T-helper 9 cell (primary cell): ENCODE data around the gene PLXNA4.

Source experiments
- DNase-seq: peaks from one replicate; pipeline ENCODE4 v3.0.0-alpha.2; 2020

Gene PLXNA4

DNA sequence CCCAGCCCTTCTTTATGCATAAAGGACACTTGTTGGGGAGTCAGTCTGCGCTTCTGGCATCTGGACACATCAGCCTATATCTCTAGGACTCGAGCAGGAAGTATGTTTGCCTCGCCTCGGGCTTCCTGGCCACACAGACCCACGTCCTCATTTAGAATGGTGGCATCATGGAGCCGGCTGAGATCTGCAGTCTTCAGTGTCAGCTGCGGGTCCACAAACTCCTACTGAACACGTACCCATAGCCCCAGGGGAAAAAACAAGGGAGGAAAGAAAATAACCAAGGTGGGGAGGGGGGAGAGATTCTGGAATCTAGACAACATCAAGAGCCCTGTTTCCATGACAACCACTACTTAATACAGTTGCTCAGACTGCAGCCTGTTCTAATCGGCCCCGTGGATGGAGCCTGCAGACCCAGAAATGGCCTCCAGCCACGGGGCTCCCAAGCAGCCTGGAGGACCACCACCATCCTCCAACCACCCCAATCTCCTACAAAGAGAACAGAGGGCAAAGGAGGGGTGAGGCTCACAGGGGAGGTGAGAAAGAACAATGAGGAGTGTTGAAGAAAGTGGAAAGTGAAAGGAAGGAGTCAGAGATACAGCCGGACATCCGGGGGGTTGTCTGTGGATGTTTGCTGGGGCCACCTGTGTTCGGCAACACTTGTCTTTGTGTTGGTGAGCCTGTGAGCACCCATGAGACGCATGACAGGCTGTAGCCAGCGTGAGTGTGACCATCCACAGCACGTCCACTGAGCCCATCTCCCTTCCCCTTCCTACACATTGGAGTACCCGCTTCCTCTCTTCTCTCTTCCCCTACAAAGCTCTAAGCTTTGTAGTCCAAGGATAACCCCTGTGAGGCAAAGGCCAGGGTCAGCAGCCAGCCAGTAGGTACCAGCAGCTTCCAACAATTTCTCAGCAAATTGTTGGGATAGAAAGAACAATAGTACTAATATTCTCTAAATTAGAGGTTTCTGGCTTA lies 141.0 kb downstream of the PLXNA4 start:
- DNase-seq, result no peak

DNA sequence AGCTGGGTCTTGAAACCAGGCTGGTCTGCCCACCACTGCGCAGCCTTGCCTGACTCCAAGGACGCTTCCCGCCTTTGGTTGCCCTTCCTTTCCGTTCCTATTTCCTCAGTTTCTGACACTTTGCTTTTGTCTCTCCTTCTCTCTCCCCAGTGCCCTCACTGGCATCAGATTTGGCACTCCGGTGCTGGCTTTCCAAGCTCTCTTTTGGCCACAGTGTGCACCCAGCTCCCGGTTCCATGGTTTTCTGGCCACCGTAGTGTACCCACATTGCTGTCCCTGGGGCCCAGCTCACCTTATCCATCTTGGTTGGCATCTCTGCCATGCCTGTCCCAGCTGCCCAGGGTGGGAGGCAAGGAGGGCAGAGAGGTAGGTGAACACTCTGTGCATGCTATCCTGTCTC lies 142.2 kb downstream of the PLXNA4 start:
- no peak for DNase-seq

DNA sequence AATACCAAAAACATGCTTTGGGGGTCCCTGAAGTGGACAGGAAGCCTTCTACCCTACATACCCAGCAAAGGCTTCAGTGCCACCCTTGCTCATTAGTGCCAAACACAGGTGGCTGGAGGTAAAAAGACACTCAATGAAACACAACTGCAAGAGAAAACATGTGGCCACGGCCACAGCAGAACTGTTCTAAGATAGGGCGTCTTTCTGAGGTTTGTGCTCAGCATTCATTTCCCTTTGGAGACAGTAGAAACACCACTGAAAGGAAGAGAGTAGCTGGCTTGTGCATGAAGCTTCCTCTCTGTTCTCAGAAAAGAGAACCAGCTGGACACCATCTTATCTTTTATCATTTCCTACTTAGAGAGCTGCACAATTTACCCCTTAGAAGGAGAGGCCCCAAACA lies 143.0 kb downstream of the PLXNA4 start:
- no peak for DNase-seq

DNA sequence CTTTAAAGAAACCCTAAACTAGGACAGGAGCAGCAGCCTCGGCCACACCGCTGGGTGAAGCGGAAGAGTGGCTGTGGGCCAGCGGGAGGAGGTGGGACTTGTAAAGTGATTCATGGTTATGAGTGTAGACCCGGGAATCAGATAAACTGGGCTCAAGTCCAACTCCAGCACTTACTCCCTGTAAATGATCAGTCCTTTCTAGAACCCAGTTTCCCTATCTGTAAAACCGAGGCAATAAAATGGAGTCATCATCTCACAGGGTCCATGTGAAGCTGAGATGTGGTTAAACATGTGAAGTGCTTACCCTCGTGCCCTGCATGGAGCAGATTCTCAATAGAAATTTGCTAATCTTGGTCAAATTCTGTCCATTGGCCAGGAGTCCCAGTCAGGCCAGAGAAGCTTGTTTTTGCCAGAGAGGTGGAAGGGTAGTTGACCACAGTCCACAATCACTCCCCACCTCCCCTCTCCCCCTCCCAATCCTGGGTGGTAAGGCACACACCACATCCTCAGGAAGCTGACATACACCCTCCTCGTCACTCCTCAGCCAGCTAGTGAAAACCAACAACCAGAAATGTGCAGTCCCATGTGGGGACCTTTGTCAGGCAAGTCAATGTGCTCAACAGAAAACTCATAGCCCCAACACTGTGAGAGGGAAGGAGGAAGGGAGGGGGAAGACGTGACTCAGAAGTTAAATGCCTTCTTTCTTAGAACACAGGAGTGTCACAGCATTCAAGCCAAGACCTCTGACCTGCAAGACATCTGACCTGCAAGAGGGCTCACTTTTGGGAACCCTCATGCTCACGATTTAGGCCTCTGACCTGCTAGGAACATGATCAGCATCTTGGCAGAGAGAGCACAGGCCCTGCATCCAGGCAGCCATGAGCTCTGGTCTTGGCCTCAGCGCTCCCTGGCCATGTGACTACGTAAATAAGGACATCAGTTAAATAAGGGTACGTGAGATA lies 145.1 kb downstream of the PLXNA4 start:
- DNase-seq, result peak; percentile 26

DNA sequence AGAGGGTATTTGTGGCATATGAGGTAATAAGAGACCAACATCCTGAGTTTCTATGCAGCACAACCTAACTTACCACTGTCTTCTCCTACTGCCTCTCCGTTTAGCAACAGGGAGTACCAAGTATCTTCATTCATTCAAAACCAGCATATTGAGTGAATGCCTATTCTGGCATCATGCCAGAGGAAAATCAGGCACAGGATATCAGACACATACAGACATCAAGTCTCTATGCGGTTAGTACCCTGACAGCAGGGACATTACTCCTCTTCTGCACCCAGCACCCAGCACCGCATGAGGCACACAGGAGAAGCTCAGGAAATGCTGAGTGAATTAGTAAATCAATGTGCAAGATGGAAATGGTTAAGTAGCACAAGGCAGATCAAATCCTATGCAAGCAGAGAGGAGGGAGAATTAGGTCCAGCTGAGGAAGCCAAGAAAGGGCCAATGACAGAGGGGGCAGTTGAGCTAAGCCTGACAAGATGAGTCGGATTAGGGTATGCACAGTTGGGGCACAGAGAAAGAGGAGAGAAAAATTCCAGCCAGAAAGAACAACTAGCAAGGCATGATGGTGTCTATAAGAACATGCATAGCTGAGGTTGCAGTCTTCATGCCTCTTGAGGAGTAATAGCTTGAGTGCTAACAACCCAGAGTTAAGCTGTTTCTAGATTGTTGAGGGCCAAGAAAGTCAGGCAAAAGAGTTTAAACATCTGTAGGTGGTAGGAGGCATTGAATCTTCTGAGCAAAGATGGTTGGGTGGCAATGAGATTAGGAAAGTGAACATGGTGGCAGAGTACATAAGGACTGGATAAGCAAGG lies 146.0 kb downstream of the PLXNA4 start:
- DNase-seq, result no peak

DNA sequence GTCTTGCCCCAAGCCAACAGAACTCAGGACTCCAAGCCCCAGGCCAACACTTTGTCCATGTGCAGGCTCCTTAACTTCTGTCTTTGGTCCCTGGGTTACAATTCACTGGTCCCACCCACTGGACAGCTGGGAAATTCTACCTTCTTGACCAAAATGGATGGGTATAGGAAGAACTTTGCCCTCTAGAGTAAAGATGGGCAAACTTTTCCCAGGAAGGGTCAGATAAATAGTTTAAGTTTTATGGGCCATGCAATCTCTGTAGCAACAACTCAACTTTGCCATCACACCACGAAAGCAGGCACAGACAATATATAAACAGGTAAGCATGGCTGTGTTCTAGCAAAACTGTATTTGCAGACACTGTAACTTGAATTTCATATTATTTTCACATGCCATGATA lies 147.1 kb downstream of the PLXNA4 start:
- no peak for DNase-seq

DNA sequence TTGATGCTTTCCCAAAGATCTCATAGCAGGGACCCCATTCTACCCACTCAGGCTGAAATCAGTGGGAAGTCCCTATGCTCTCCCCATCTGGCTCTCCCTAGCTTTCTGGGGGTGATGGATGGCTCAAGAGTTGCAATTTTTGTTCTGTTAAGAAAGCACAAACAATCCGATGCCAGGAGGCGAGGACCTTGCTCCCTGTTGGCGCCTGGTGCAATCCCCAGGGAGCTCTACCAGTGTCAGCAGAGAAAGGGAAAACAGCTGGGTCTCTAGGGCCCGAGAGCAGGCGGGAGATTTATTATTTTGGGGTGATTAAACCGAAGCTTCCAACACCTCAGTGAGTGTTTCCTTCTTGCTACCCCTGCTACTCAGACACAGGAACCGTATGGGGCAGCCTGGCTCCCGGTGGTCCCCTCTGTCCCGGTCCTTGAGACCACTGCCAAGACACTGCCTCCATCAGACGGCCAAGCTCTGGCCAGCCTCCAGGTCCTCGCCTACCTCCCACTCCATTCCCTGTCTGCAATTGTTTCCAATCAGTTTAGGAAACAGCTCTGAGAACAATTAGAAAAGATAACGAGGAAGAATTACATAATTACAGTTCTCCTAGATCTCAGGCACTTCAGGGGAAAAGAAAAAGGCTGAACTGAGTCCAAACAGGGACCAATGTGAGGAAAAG lies 147.9 kb downstream of the PLXNA4 start:
- no peak for DNase-seq

DNA sequence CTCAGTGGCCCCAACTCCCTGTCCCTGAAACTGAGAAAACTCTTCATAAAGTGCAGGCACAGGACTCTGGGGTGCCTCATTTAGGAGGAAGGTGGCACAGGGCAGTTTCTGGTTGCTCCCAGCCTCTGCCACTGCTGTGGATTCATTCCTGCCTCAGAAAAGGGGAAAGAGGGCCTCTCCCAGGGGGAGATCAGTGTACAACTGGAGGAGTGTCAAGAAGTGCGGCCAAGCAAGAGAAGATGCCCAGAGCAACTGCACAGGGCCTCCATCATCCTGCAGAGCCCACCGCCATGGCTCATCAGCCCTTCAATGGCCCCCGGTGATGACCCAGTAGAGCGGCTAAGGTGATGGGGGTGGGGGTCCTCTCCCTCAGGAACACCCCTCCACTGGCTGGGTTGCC lies 150.3 kb downstream of the PLXNA4 start:
- DNase-seq, result no peak

DNA sequence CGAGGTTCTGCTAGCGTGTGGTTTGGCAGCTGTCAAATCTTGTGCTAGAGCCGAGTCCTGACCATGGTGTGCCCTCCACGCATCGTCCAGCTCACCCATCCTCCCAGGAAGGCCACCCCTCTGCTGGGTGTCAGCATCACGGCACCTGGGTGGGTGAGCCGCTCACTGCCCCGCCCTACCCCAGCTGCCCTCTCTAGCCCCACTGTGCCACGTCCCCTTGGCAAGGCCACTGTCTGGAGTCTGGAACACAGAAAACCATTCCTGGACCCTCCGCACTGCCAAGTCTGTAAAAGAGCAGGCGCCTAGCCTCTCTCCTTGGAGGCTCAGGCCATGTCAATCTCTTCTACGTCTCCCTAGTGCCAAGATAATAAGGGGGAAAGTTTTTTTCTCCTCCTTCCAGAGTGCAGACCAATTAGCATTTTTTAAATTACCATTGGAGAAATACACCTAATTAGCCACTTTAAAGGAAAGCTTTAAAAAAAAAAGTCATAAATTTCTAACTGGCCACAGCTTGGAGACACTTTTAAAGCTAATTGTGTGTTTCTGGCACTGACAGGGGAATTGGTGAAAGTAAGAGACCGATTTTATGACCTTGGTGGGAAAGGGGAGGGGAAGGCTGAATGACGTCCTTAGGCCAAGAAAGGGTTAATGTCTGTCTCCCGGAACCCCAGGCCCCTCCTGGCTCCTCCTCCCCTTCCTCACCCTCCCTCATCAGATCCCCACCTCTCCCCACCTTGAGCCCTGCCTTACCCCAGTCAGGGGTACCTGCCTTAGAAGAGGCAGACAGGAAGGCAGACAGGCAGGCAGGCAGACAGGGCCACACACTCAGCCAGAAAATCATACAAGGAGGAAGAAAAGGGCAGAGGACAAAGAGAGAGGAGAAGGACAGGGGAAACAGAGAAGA lies 151.2 kb downstream of the PLXNA4 start:
- DNase-seq, result no peak

DNA sequence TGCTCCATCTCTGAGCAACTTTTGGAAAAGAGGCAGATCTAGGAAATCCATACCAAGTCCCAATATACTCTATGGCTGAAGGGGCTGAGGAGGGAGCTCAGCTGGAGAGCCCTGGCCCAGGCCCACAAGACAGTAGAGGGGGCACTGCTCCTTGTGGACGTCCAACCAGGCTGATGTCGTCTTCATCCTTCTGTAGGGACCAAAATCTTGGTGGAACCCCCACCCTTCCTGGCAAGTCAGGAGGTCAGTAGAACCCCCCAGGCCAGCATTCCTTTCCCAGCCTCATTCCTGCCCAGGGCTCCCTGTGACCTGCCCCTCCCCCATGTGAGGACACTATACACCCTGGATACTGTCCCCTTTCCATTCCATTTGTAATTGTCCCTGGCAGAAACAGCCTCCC lies 152.0 kb downstream of the PLXNA4 start:
- DNase-seq, result no peak

DNA sequence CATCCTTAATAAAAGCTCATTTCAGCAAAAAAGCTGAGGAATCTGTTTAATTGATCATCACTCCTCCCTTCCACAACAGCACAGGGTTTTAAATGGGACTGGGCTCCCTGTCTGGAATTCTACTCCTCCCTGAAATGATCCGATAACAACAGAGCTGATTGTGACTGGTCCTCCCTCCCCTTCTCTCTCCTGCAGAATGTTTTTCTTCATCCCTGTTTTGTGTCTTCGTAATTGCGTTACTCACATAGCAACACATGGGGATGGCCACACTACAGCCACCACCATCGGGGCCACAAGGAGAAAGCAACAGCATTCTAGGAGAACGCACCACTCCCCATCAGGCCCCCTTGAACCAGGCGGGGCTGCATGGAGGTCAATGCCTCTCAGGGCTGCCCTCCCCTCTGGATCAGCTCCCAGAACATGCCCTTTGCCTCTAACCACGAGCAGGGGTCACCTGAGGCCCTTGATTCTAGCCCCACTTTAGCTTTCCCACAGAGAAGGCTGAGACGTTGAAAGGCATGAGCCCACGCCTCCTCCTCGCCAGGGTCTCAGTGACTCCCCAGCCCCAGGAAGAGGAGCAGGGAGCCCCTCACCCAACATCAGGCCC lies 152.6 kb downstream of the PLXNA4 start:
- no peak for DNase-seq

DNA sequence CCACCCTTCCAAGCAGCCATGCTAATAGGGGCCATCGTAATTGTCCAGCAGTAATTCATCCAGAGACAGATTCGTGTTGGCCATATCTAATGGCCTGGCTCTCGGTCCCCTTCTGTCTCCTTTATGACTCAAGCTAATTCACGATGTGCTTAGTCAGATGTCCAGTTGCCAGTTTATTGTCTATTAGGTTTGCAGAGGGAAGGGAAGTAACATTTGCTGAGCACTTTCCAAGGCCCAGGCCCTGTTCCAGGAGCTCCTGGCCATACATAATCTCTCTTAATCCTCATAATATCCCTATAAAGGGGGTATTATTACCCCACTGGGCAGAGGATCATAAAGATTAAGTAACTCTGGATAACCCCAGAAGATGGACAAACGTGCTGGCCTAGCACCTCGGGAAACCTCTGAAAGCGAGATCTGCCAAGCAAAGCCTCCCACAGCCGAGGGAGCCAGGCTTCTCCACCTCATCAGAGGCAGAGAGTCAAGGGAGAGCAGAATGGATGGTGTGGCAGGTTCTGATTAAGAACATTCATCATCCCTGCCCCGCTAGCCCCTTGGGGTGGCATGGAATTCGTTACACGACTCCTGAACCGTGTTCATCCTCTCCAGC lies 153.7 kb downstream of the PLXNA4 start:
- no peak for DNase-seq

DNA sequence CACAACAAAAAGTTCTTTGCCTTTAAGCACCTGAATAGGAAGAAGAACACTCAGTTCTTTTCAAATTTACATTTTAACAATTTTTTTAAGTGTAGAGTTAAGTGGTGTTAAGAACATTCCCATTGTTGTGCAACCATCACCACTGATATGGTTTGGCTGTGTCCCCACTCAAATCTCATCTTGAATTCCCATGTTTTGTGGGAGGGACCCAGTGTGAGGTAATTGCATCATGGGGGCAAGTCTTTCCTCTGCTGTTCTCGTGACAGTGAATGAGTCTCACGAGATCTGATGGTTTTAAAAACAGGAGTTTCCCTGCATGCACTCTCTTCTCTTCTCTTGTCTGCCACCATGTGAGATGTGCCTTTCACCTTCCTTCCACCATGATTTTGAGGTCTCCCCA lies 155.7 kb downstream of the PLXNA4 start:
- DNase-seq, result no peak

DNA sequence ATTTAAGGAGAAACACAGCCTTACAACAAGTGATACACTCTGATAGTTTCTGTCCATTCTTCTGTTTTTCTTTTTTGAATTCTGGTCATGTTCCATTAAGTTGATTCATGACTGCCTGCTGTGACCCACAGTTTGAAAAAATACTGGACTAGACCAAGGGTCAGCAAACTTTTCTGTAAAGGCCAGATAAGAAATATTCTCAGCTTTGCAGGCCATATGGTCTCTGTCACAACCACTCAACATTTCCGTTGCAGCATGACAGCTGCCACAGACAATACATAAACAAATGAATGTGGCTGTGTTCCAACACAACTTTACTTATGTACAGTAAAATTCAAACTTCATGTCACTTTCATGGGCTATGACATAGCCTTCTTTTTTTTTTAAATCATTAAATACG lies 156.7 kb downstream of the PLXNA4 start:
- no peak for DNase-seq

DNA sequence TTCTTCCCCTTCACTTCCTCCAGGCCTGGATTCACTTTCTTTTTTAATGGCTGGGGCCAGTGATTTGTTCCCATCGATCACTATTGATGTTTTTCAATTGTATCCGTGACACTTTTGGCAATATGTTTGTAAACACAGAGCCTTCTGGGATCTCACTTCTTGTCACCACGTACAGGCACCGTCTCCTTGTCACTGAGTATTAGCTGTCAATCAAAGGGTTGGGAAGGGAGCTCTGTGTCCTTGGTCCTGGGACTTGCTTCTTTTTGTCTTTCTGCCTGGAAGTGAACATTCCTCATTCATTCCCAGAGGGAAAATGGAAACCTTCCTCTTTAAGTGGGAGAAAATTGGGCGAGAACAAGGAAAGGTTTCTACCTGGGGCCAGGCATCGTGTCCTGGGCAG lies 157.4 kb downstream of the PLXNA4 start:
- DNase-seq, result no peak

DNA sequence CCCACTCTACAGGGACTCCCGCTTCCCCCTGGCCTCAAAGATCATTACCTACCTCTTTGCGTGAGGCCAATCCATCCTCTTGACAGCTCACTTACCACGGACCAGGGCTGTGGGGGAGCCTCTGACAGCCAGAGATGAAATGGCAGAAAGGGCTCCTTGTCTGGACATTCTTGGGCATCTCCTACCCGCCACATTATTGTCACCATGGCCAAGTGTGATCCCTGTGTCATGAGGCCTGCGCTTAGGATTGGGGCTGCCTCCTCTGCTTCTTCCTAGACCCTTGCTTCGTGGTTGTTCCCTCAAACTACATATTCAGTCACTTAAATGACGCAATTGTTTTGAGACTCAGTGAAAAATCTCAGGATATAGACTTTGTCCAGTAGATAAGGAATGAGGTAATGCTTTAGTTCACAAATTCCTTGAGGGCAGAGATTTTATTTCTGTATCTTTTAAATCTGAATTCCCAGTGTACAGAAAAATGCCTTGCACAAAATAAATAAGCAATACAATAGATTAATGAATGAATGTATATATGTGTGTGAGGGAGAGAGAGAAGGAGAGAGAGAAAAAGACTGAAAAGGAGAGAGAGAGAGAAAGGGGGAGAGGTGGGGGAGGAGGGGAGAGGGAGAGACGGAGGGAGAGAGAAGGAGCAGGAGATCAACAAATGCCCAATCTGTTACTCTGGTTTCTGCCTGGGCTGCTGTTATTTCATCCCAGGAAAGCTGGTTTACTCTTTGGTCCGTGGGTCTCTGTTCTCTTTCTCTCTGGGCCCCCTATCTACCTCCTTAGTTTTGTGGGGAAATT lies 159.0 kb downstream of the PLXNA4 start:
- no peak for DNase-seq

DNA sequence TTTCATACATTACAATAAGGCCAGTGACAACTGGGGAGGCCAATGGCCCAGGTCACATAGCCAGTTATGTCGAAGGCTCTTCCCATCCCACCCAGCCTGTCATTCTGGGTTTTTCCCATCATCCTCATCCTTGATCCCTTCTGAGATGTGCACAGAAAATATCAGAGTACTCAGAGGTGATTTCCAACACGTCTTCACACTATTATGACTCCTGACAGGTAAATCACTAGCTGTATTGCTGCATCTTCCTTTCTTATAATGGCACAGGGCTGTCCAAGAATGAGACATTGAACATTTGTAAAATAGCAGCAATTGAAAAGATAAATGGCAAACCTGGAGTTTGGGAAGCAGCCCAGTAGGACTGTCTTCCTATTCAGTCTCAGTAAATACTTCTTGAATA lies 159.9 kb downstream of the PLXNA4 start:
- DNase-seq, result no peak

DNA sequence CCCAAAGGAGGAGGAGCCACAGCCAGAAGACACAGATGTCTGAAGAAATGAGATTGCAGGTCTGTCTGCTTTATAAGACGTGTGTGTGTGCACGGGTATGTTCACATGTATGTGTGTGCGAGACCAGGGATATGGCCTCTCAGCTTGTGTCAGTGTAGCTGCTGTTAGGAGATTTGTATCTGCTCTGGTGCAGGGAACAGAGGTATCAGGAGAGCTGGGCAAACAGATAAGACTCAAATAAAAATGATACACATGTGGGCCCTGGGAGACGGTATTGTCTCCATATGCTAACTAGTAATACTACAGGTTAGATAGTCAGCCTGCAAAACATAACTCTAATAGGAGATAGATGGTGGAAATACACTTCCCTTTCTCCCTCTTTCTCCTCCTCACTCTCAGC lies 161.0 kb downstream of the PLXNA4 start:
- DNase-seq, result no peak

DNA sequence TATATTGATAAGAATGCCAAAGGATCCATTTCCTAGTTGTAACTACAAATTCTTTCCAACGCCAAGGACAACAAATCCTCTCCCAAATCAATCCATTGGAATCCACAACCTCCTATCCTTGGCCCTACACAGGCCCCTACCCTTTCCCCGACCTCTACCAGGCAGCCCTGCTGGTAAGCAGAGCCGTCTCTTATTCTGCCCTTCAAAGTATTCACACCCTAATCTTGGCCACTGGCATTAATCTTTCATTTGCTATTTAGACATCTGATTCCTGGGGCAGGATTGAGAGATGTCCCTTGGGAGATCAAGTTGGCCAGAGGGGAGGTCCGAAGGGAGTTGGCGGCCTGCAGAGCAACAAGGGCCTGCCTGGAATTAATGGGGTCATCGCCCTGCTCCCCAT lies 161.4 kb downstream of the PLXNA4 start:
- no peak for DNase-seq
